Fibroblast of mammary gland (primary cell): ENCODE results near the gene PDLIM1.
A peak's percentile ranks its signal among the peaks of the same experiment; 100 is the strongest.
"Not testable (repeated sequence)": the region's sequence is repeated elsewhere in the genome, so short reads cannot be mapped to it uniquely, and the experiment has no call there.

Source experiments
- DNase-seq: peaks from one replicate; pipeline ENCODE4 v3.0.0-alpha.2; 2010; ENCODE audit warnings: low read depth
- H3K4me3 ChIP-seq: 2 replicates; pipeline ENCODE4 v1.5.1; 2011; ENCODE audit warnings: low read depth, mild to moderate bottlenecking, low read length, moderate library complexity; ENCODE audit not compliant: control insufficient read depth
- CTCF ChIP-seq: conservative IDR thresholded peaks from 2 replicates; pipeline ENCODE4 v1.5.1; 2011; ENCODE audit warnings: low read depth, low read length, inconsistent platforms; ENCODE audit not compliant: control insufficient read depth, insufficient read depth

PDLIM1 gene

GRCh38 chr10:95229724-95230627 lies 60.8 kb downstream of the PDLIM1 start:
- TF ChIP-seq CTCF = no peak
- DNase-seq = peak; percentile 98
- no peak overlapping the region for H3K4me3 ChIP-seq

GRCh38 chr10:95228934-95229723 lies 61.7 kb downstream of the PDLIM1 start:
- not testable (repeated sequence) for H3K4me3 ChIP-seq, DNase-seq

GRCh38 chr10:95225136-95225535 lies 65.7 kb downstream of the PDLIM1 start:
- no peak for TF ChIP-seq CTCF
- H3K4me3 ChIP-seq = no peak overlapping the region
- no peak for DNase-seq

- DNase-seq = no peak
- H3K4me3 ChIP-seq = no peak overlapping the region
- TF ChIP-seq CTCF = no peak
These were observed 69.7 kb downstream of the PDLIM1 start for GRCh38 chr10:95221124-95221523.

GRCh38 chr10:95220539-95220938 lies 70.3 kb downstream of the PDLIM1 start:
- TF ChIP-seq CTCF = no peak
- DNase-seq = no peak
- H3K4me3 ChIP-seq = no peak overlapping the region

GRCh38 chr10:95217476-95217875 lies 73.3 kb downstream of the PDLIM1 start:
- no peak for TF ChIP-seq CTCF
- H3K4me3 ChIP-seq = no peak overlapping the region
- DNase-seq = peak; percentile 42

- no peak for TF ChIP-seq CTCF
- peak; percentile 56 for DNase-seq
- no peak overlapping the region for H3K4me3 ChIP-seq
These were observed 76.0 kb downstream of the PDLIM1 start for GRCh38 chr10:95214793-95215192.
